GM12878 (cell line): ENCODE data around the gene SRF.

Experiments used
- SP1 ChIP-seq: IDR thresholded peaks from one replicate; pipeline ENCODE4 v1.6.1; 2011; ENCODE audit warnings: low read depth, low read length
- TCF12 ChIP-seq: IDR thresholded peaks from 2 replicates; pipeline ENCODE4 v1.6.1; 2011; ENCODE audit warnings: low read depth, mild to moderate bottlenecking, low read length
- TF ChIP-seq, protein P1 (sequence below): IDR thresholded peaks from 2 replicates; pipeline ENCODE4 v1.6.1; 2011; ENCODE audit warnings: low read depth, low read length, improper control_type of control experiment, borderline replicate concordance

DNA sequence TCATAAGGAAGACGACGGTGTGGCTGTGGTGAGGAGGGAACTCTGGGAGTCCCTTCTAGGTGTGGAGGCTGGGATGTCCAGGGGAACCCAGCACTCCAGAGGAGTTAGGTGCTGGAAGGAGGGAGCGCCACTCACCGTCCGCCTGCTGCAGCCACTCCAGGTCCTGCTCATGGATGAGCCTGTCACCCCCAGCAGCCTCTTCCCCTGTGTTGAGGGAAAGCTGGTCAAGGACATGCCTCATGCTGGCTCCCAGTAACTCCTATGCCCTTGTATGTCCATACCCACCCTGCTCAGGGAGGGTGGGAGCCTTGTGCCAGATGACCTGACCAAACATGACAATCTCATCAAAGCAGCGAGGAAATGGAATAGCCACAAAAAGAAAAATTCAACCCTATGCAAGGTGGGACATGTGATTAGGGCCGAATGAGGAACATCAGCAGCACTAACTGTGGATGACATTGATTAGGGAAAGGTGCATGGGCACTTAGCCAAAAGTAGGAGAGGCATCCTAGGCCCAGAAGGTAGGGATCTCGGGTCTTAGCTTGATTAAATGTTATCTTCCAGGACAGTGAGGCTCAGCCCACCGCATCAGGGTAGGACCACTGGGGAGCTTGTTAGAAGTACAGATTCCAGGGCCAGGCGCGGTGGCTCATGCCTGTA is 55.3 kb downstream of the SRF start:
- TF ChIP-seq TCF12 (no peak), SP1 (no peak)
- TF ChIP-seq, protein P1, sequence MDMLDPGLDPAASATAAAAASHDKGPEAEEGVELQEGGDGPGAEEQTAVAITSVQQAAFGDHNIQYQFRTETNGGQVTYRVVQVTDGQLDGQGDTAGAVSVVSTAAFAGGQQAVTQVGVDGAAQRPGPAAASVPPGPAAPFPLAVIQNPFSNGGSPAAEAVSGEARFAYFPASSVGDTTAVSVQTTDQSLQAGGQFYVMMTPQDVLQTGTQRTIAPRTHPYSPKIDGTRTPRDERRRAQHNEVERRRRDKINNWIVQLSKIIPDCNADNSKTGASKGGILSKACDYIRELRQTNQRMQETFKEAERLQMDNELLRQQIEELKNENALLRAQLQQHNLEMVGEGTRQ = no peak
